ENCODE results near the gene ZNF76. TPM values are rescaled to one million over a fixed set of nuclear protein-coding genes. Genes with fewer than 3 reads are reported as not detected.

Gene ZNF76
- total RNA-seq, 1 donor from 2014 or later, result 12.7 TPM

- H2AFZ ChIP-seq (ENCODE audit: low read depth, low read length), result no peak overlapping the region
These were observed 24.6 kb upstream of the ZNF76 start for GRCh38 chr6:35234901-35235300.

GRCh38 chr6:35236223-35236622 lies 23.3 kb upstream of the ZNF76 start:
- Histone ChIP-seq H3K9ac (ENCODE audit: low read length) (no peak overlapping the region), H3K4me2 (ENCODE audit: low read length) (no peak overlapping the region), H3K79me2 (ENCODE audit: insufficient read depth, low read length) (no peaks in the 10 kb centered on the region), H3K27me3 (ENCODE audit: insufficient read depth, low read length) (no peaks in the 10 kb centered on the region), H3K4me3 (ENCODE audit: insufficient read depth, low read depth, low read length) (no peak overlapping the region), H3K4me1 (ENCODE audit: insufficient read depth, low read length) (no peaks in the 10 kb centered on the region), H3K9me3 (ENCODE audit: insufficient read depth, low read depth, low read length) (no peaks in the 10 kb centered on the region), H2AFZ (ENCODE audit: low read depth, low read length) (no peak overlapping the region), H4K20me1 (ENCODE audit: insufficient read depth, low read length) (peaks cover 45% of the 10 kb centered on the region), H3K27ac (ENCODE audit: low read depth, low read length) (no peak overlapping the region), H3K36me3 (ENCODE audit: insufficient read depth, low read length) (peaks cover 2% of the 10 kb centered on the region)
- Mint-ChIP-seq H3K9me3 (ENCODE audit: unreplicated experiment) (peaks cover 19% of the 10 kb centered on the region), H3K4me1 (ENCODE audit: low read depth, unreplicated experiment) (peaks cover 25% of the 10 kb centered on the region), H3K27ac (ENCODE audit: unreplicated experiment) (no peak overlapping the region), H3K36me3 (ENCODE audit: low read depth, unreplicated experiment) (peaks cover 27% of the 10 kb centered on the region), H3K4me3 (ENCODE audit: unreplicated experiment) (no peak overlapping the region), H3K27me3 (ENCODE audit: low read depth, unreplicated experiment) (no peaks in the 10 kb centered on the region)
- no peak for DNase-seq (ENCODE audit: low read depth)
- TF ChIP-seq, protein P1, sequence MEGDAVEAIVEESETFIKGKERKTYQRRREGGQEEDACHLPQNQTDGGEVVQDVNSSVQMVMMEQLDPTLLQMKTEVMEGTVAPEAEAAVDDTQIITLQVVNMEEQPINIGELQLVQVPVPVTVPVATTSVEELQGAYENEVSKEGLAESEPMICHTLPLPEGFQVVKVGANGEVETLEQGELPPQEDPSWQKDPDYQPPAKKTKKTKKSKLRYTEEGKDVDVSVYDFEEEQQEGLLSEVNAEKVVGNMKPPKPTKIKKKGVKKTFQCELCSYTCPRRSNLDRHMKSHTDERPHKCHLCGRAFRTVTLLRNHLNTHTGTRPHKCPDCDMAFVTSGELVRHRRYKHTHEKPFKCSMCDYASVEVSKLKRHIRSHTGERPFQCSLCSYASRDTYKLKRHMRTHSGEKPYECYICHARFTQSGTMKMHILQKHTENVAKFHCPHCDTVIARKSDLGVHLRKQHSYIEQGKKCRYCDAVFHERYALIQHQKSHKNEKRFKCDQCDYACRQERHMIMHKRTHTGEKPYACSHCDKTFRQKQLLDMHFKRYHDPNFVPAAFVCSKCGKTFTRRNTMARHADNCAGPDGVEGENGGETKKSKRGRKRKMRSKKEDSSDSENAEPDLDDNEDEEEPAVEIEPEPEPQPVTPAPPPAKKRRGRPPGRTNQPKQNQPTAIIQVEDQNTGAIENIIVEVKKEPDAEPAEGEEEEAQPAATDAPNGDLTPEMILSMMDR (IDR thresholded peaks at IDR 0.05; ENCODE audit: insufficient read depth, low read depth, low read length), result no peak
- TF ChIP-seq EZH2 (IDR thresholded peaks at IDR 0.05; ENCODE audit: insufficient read depth, low read length), result no peak
- FAIRE-seq, result no peak

More at GRCh38 chr6:35234901-35235300, 24.6 kb upstream of the ZNF76 start:
- H3K9me3 ChIP-seq (ENCODE audit: insufficient read depth, low read depth, low read length), result no peaks in the 10 kb centered on the region
- H3K4me3 Mint-ChIP-seq (ENCODE audit: unreplicated experiment), result no peak overlapping the region
- no peaks in the 10 kb centered on the region for H3K27me3 Mint-ChIP-seq (ENCODE audit: low read depth, unreplicated experiment)
- H3K27ac Mint-ChIP-seq (ENCODE audit: unreplicated experiment), result no peak overlapping the region
- no peak for FAIRE-seq
- no peak overlapping the region for H3K27ac ChIP-seq (ENCODE audit: low read depth, low read length)
- H3K4me1 ChIP-seq (ENCODE audit: insufficient read depth, low read length), result no peaks in the 10 kb centered on the region
- DNase-seq (ENCODE audit: low read depth), result no peak
- H3K27me3 ChIP-seq (ENCODE audit: insufficient read depth, low read length), result no peaks in the 10 kb centered on the region
- peaks cover 19% of the 10 kb centered on the region for H3K9me3 Mint-ChIP-seq (ENCODE audit: unreplicated experiment)
- no peaks in the 10 kb centered on the region for H3K79me2 ChIP-seq (ENCODE audit: insufficient read depth, low read length)
- no peaks in the 10 kb centered on the region for H3K36me3 ChIP-seq (ENCODE audit: insufficient read depth, low read length)
- peaks cover 33% of the 10 kb centered on the region for H4K20me1 ChIP-seq (ENCODE audit: insufficient read depth, low read length)
- no peak overlapping the region for H3K9ac ChIP-seq (ENCODE audit: low read length)
- H3K36me3 Mint-ChIP-seq (ENCODE audit: low read depth, unreplicated experiment), result peaks cover 32% of the 10 kb centered on the region
- no peak overlapping the region for H3K4me3 ChIP-seq (ENCODE audit: insufficient read depth, low read depth, low read length)
- TF ChIP-seq, protein P1 (IDR thresholded peaks at IDR 0.05; ENCODE audit: insufficient read depth, low read depth, low read length), result no peak
- no peak for TF ChIP-seq EZH2 (IDR thresholded peaks at IDR 0.05; ENCODE audit: insufficient read depth, low read length)
- H3K4me2 ChIP-seq (ENCODE audit: low read length), result no peak overlapping the region
- peaks cover 23% of the 10 kb centered on the region for H3K4me1 Mint-ChIP-seq (ENCODE audit: low read depth, unreplicated experiment)

- peaks cover 53% of the 10 kb centered on the region for H4K20me1 ChIP-seq (ENCODE audit: insufficient read depth, low read length)
- Mint-ChIP-seq H3K36me3 (ENCODE audit: low read depth, unreplicated experiment) (peaks cover 23% of the 10 kb centered on the region), H3K4me3 (ENCODE audit: unreplicated experiment) (no peak overlapping the region), H3K27ac (ENCODE audit: unreplicated experiment) (no peak overlapping the region), H3K27me3 (ENCODE audit: low read depth, unreplicated experiment) (no peaks in the 10 kb centered on the region), H3K9me3 (ENCODE audit: unreplicated experiment) (peaks cover 19% of the 10 kb centered on the region), H3K4me1 (ENCODE audit: low read depth, unreplicated experiment) (peaks cover 25% of the 10 kb centered on the region)
- peaks cover 2% of the 10 kb centered on the region for H3K36me3 ChIP-seq (ENCODE audit: insufficient read depth, low read length)
- H3K9ac ChIP-seq (ENCODE audit: low read length), result no peak overlapping the region
- H2AFZ ChIP-seq (ENCODE audit: low read depth, low read length), result no peak overlapping the region
- DNase-seq (ENCODE audit: low read depth) (no peak), FAIRE-seq (no peak)
- H3K9me3 ChIP-seq (ENCODE audit: insufficient read depth, low read depth, low read length), result no peaks in the 10 kb centered on the region
- TF ChIP-seq EZH2 (IDR thresholded peaks at IDR 0.05; ENCODE audit: insufficient read depth, low read length), result no peak
- no peaks in the 10 kb centered on the region for H3K79me2 ChIP-seq (ENCODE audit: insufficient read depth, low read length)
- H3K4me3 ChIP-seq (ENCODE audit: insufficient read depth, low read depth, low read length), result no peak overlapping the region
- H3K27me3 ChIP-seq (ENCODE audit: insufficient read depth, low read length), result no peaks in the 10 kb centered on the region
- no peak overlapping the region for H3K27ac ChIP-seq (ENCODE audit: low read depth, low read length)
- H3K4me1 ChIP-seq (ENCODE audit: insufficient read depth, low read length), result no peaks in the 10 kb centered on the region
- H3K4me2 ChIP-seq (ENCODE audit: low read length), result no peak overlapping the region
These were observed 22.1 kb upstream of the ZNF76 start for GRCh38 chr6:35237476-35237875.
